ENCODE data around the gene PCDHGA11.

Gene PCDHGA11

GRCh38 chr5:141439411-141440141 lies 18.7 kb downstream of the PCDHGA11 start:
- in situ Hi-C loops (cut with HindIII; ENCODE audit: low pct_ligation_motif_present, low sequenced_read_pairs), result no loop called here
- Histone ChIP-seq H3K36me3 (replicated peaks) (no peaks in the 10 kb centered on the region), H3K27ac (no peak overlapping the region), H3K27me3 (replicated peaks) (no peaks in the 10 kb centered on the region), H3K4me3 (ENCODE audit: low read depth, low read length) (no peak overlapping the region)
- DNase-seq, result no peak
- TF ChIP-seq CTCF (IDR thresholded peaks at IDR 0.05; ENCODE audit: low read depth, low read length, missing control alignments), result no peak

- H3K4me3 ChIP-seq (ENCODE audit: low read depth, low read length), result no peak overlapping the region
- in situ Hi-C loops (cut with HindIII; ENCODE audit: low pct_ligation_motif_present, low sequenced_read_pairs), result no loop called here
- no peak overlapping the region for H3K27ac ChIP-seq
- no peak for TF ChIP-seq CTCF (IDR thresholded peaks at IDR 0.05; ENCODE audit: low read depth, low read length, missing control alignments)
- DNase-seq, result no peak
- H3K36me3 ChIP-seq (replicated peaks), result no peaks in the 10 kb centered on the region
- no peaks in the 10 kb centered on the region for H3K27me3 ChIP-seq (replicated peaks)
Measured at GRCh38 chr5:141440341-141440740, 19.5 kb downstream of the PCDHGA11 start.

GRCh38 chr5:141441571-141442170 lies 20.8 kb downstream of the PCDHGA11 start:
- in situ Hi-C loops (cut with HindIII; ENCODE audit: low pct_ligation_motif_present, low sequenced_read_pairs), result no loop called here
- TF ChIP-seq CTCF (IDR thresholded peaks at IDR 0.05; ENCODE audit: low read depth, low read length, missing control alignments), result no peak
- H3K27ac ChIP-seq, result no peak overlapping the region
- H3K27me3 ChIP-seq (replicated peaks), result no peaks in the 10 kb centered on the region
- H3K4me3 ChIP-seq (ENCODE audit: low read depth, low read length), result no peak overlapping the region
- no peaks in the 10 kb centered on the region for H3K36me3 ChIP-seq (replicated peaks)
- no peak for DNase-seq

- H3K36me3 ChIP-seq (replicated peaks), result no peaks in the 10 kb centered on the region
- DNase-seq, result no peak
- H3K4me3 ChIP-seq (ENCODE audit: low read depth, low read length), result no peak overlapping the region
- H3K27ac ChIP-seq, result no peak overlapping the region
- TF ChIP-seq CTCF (IDR thresholded peaks at IDR 0.05; ENCODE audit: low read depth, low read length, missing control alignments), result no peak
- no peaks in the 10 kb centered on the region for H3K27me3 ChIP-seq (replicated peaks)
- in situ Hi-C loops (cut with HindIII; ENCODE audit: low pct_ligation_motif_present, low sequenced_read_pairs), result no loop called here
Measured at GRCh38 chr5:141465351-141465750, 44.5 kb downstream of the PCDHGA11 start.
